Measurements from ENCODE around the gene CLEC12A. TPM values are rescaled to one million over a fixed set of nuclear protein-coding genes. Genes with fewer than 3 reads are reported as not detected.
A peak's percentile ranks its signal among the peaks of the same experiment; 100 is the strongest.

CLEC12A gene
- total RNA-seq (under 1 TPM in 1 of 2 experiments, not detected in 1; 0.22 TPM), polyA plus RNA-seq (not detected)

- POLR2A ChIA-PET (ENCODE audit: partially characterized antibody): no interaction called here
- DNase-seq: no peak
- Mint-ChIP-seq H3K27me3 (peaks cover 3 to 14% of the 10 kb centered on the region in 2 donors), H3K4me3 (no peak within 1 kb of the TSS), H3K27ac (no peak within 1 kb of the TSS), H3K9me3 (peaks cover 0 to 13% (median 6%) of the 10 kb centered on the region in 8 donors), H3K36me3 (no peaks in the 10 kb centered on the region), H3K4me1 (no peaks in the 10 kb centered on the region)
- no peaks in the 10 kb centered on the region for H3K36me3 ChIP-seq (ENCODE audit: insufficient read depth, low read length)
- intact Hi-C loops (cut with micrococcal nuclease): no loop called here
- H3K27me3 ChIP-seq (ENCODE audit: insufficient read depth, low read length): no peaks in the 10 kb centered on the region
- H3K9me3 ChIP-seq (ENCODE audit: control insufficient read depth in 1 of 2, low read length in 2 of 2): no peaks in the 10 kb centered on the region
- CTCF ChIA-PET (ENCODE audit: partially characterized antibody): no interaction called here
- H3K4me1 ChIP-seq (ENCODE audit: insufficient read depth, low read length): no peaks in the 10 kb centered on the region
- no peak within 1 kb of the TSS for H3K27ac ChIP-seq (ENCODE audit: low read depth, low read length)
- H3K4me3 ChIP-seq (ENCODE audit: low read length in 2 of 2): no peak within 1 kb of the TSS
Observed at GRCh38 chr12:9971181-9971580, at the start of gene CLEC12A. Gene CLEC12A, plus strand, starts transcription at chr12:9971409. Its CDS starts 188 bp downstream, at chr12:9971597.

GRCh38 chr12:9922429-9922828, 48.8 kb upstream of the CLEC12A start:
- H3K4me3 Mint-ChIP-seq: no peak overlapping the region
- CTCF ChIA-PET (ENCODE audit: partially characterized antibody): interaction anchor here (1.0 to 2.8 kb wide), 5 partner anchors 42 to 174 kb away, joined by 3 to 32 read pairs (median 5); no protein-coding TSS in a partner anchor
- POLR2A ChIA-PET (ENCODE audit: partially characterized antibody): no interaction called here
- Histone ChIP-seq H3K36me3 (ENCODE audit: insufficient read depth, low read length) (no peaks in the 10 kb centered on the region), H3K4me1 (ENCODE audit: insufficient read depth, low read length) (no peaks in the 10 kb centered on the region), H3K4me3 (ENCODE audit: low read length in 2 of 2) (no peak overlapping the region), H3K27ac (ENCODE audit: low read depth, low read length) (no peak overlapping the region), H3K27me3 (ENCODE audit: insufficient read depth, low read length) (no peaks in the 10 kb centered on the region), H3K9me3 (ENCODE audit: control insufficient read depth in 1 of 2, low read length in 2 of 2) (no peaks in the 10 kb centered on the region)
- H3K4me1 Mint-ChIP-seq: peaks cover 5 to 10% (median 7%) of the 10 kb centered on the region in 4 donors
- H3K36me3 Mint-ChIP-seq: no peaks in the 10 kb centered on the region
- H3K27ac Mint-ChIP-seq: no peak overlapping the region
- H3K27me3 Mint-ChIP-seq: peaks cover 0 to 6% of the 10 kb centered on the region in 2 donors
- H3K9me3 Mint-ChIP-seq: peaks cover 0 to 3% (median 0%) of the 10 kb centered on the region in 8 donors
- intact Hi-C loops (cut with micrococcal nuclease): no loop called here
- no peak for DNase-seq

GRCh38 chr12:9925705-9926393, 45.4 kb upstream of the CLEC12A start:
- no peaks in the 10 kb centered on the region for H3K36me3 ChIP-seq (ENCODE audit: insufficient read depth, low read length)
- Mint-ChIP-seq H3K4me1 (peaks cover 5 to 10% (median 5%) of the 10 kb centered on the region in 4 donors), H3K36me3 (no peaks in the 10 kb centered on the region), H3K4me3 (peak overlapping the region in 7 of 8 donors; percentile 51 to 86 (median 78)), H3K9me3 (peaks cover 0 to 3% (median 0%) of the 10 kb centered on the region in 8 donors), H3K27me3 (peaks cover 1 to 6% of the 10 kb centered on the region in 2 donors), H3K27ac (peak overlapping the region in 1 of 7 donors; percentile 81)
- no peaks in the 10 kb centered on the region for H3K27me3 ChIP-seq (ENCODE audit: insufficient read depth, low read length)
- ChIA-PET POLR2A (ENCODE audit: partially characterized antibody) (interaction anchor here (0.8 to 1.2 kb wide), 3 partner anchors 57 to 175 kb away, joined by 3 to 7 read pairs (median 6); partner anchors contain the start of gene CLEC2B), CTCF (ENCODE audit: partially characterized antibody) (interaction anchor here (0.8 to 6.7 kb wide), 11 partner anchors 8 to 214 kb away, joined by 3 to 116 read pairs (median 4); no protein-coding TSS in a partner anchor)
- H3K4me3 ChIP-seq (ENCODE audit: low read length in 2 of 2): peak overlapping the region in 1 of 2 donors; percentile 17
- H3K9me3 ChIP-seq (ENCODE audit: control insufficient read depth in 1 of 2, low read length in 2 of 2): no peaks in the 10 kb centered on the region
- no peak overlapping the region for H3K27ac ChIP-seq (ENCODE audit: low read depth, low read length)
- peak in 4 of 5 donors; percentile 46 to 50 (median 48) for DNase-seq
- intact Hi-C loops (cut with micrococcal nuclease): loop anchor here (1.0 kb wide), 4 partner anchors 57 to 176 kb away; partner anchors contain the start of gene CLEC2B
- no peaks in the 10 kb centered on the region for H3K4me1 ChIP-seq (ENCODE audit: insufficient read depth, low read length)

- Histone ChIP-seq H3K9me3 (ENCODE audit: control insufficient read depth in 1 of 2, low read length in 2 of 2) (no peaks in the 10 kb centered on the region), H3K27me3 (ENCODE audit: insufficient read depth, low read length) (no peaks in the 10 kb centered on the region), H3K36me3 (ENCODE audit: insufficient read depth, low read length) (no peaks in the 10 kb centered on the region), H3K4me1 (ENCODE audit: insufficient read depth, low read length) (no peaks in the 10 kb centered on the region), H3K27ac (ENCODE audit: low read depth, low read length) (no peak overlapping the region), H3K4me3 (ENCODE audit: low read length in 2 of 2) (no peak overlapping the region)
- intact Hi-C loops (cut with micrococcal nuclease): loop anchor here (1.0 kb wide), 3 partner anchors 58 to 129 kb away; partner anchors contain the start of gene CLEC2B
- no peak overlapping the region for H3K27ac Mint-ChIP-seq
- DNase-seq: no peak
- CTCF ChIA-PET (ENCODE audit: partially characterized antibody): interaction anchor here (0.9 to 6.7 kb wide), 10 partner anchors 9 to 213 kb away, joined by 3 to 116 read pairs (median 4); no protein-coding TSS in a partner anchor
- peaks cover 5 to 10% (median 5%) of the 10 kb centered on the region in 4 donors for H3K4me1 Mint-ChIP-seq
- peaks cover 0 to 3% (median 0%) of the 10 kb centered on the region in 8 donors for H3K9me3 Mint-ChIP-seq
- POLR2A ChIA-PET (ENCODE audit: partially characterized antibody): interaction anchor here (1.0 kb wide), 1 partner anchor 56 kb away, joined by 3 read pairs; no protein-coding TSS in a partner anchor
- peaks cover 1 to 6% of the 10 kb centered on the region in 2 donors for H3K27me3 Mint-ChIP-seq
- no peak overlapping the region for H3K4me3 Mint-ChIP-seq
- H3K36me3 Mint-ChIP-seq: no peaks in the 10 kb centered on the region
Observed at GRCh38 chr12:9926876-9927275, 44.3 kb upstream of the CLEC12A start.

GRCh38 chr12:9928607-9929006, 42.6 kb upstream of the CLEC12A start:
- Histone ChIP-seq H3K9me3 (ENCODE audit: control insufficient read depth in 1 of 2, low read length in 2 of 2) (no peaks in the 10 kb centered on the region), H3K4me1 (ENCODE audit: insufficient read depth, low read length) (no peaks in the 10 kb centered on the region), H3K27me3 (ENCODE audit: insufficient read depth, low read length) (no peaks in the 10 kb centered on the region), H3K27ac (ENCODE audit: low read depth, low read length) (no peak overlapping the region), H3K36me3 (ENCODE audit: insufficient read depth, low read length) (no peaks in the 10 kb centered on the region), H3K4me3 (ENCODE audit: low read length in 2 of 2) (no peak overlapping the region)
- intact Hi-C loops (cut with micrococcal nuclease): no loop called here
- ChIA-PET POLR2A (ENCODE audit: partially characterized antibody) (no interaction called here), CTCF (ENCODE audit: partially characterized antibody) (interaction anchor here (1.4 to 6.7 kb wide), 3 partner anchors 112 to 186 kb away, joined by 3 to 116 read pairs (median 52); no protein-coding TSS in a partner anchor)
- Mint-ChIP-seq H3K27ac (no peak overlapping the region), H3K27me3 (peaks cover 1 to 8% of the 10 kb centered on the region in 2 donors), H3K4me1 (peaks cover 0 to 5% (median 4%) of the 10 kb centered on the region in 4 donors), H3K9me3 (no peaks in the 10 kb centered on the region), H3K36me3 (no peaks in the 10 kb centered on the region), H3K4me3 (no peak overlapping the region)
- DNase-seq: no peak

GRCh38 chr12:9931245-9931644, 40.0 kb upstream of the CLEC12A start:
- no peaks in the 10 kb centered on the region for H3K27me3 ChIP-seq (ENCODE audit: insufficient read depth, low read length)
- no peaks in the 10 kb centered on the region for H3K4me1 ChIP-seq (ENCODE audit: insufficient read depth, low read length)
- Mint-ChIP-seq H3K4me1 (no peaks in the 10 kb centered on the region), H3K36me3 (no peaks in the 10 kb centered on the region), H3K9me3 (no peaks in the 10 kb centered on the region), H3K4me3 (no peak overlapping the region), H3K27ac (no peak overlapping the region), H3K27me3 (peaks cover 1 to 8% of the 10 kb centered on the region in 2 donors)
- H3K36me3 ChIP-seq (ENCODE audit: insufficient read depth, low read length): no peaks in the 10 kb centered on the region
- CTCF ChIA-PET (ENCODE audit: partially characterized antibody): interaction anchor here (1.5 kb wide), 1 partner anchor 117 kb away, joined by 9 read pairs; no protein-coding TSS in a partner anchor
- no peak overlapping the region for H3K27ac ChIP-seq (ENCODE audit: low read depth, low read length)
- intact Hi-C loops (cut with micrococcal nuclease): no loop called here
- no peak for DNase-seq
- H3K4me3 ChIP-seq (ENCODE audit: low read length in 2 of 2): no peak overlapping the region
- POLR2A ChIA-PET (ENCODE audit: partially characterized antibody): no interaction called here
- H3K9me3 ChIP-seq (ENCODE audit: control insufficient read depth in 1 of 2, low read length in 2 of 2): no peaks in the 10 kb centered on the region

- Mint-ChIP-seq H3K9me3 (no peaks in the 10 kb centered on the region), H3K4me3 (no peak within 1 kb of the TSS), H3K4me1 (no peaks in the 10 kb centered on the region), H3K36me3 (no peaks in the 10 kb centered on the region), H3K27me3 (peaks cover 1 to 8% of the 10 kb centered on the region in 2 donors), H3K27ac (no peak within 1 kb of the TSS)
- Histone ChIP-seq H3K4me3 (ENCODE audit: low read length in 2 of 2) (no peak within 1 kb of the TSS), H3K36me3 (ENCODE audit: insufficient read depth, low read length) (no peaks in the 10 kb centered on the region), H3K27me3 (ENCODE audit: insufficient read depth, low read length) (no peaks in the 10 kb centered on the region), H3K4me1 (ENCODE audit: insufficient read depth, low read length) (no peaks in the 10 kb centered on the region), H3K9me3 (ENCODE audit: control insufficient read depth in 1 of 2, low read length in 2 of 2) (no peaks in the 10 kb centered on the region), H3K27ac (ENCODE audit: low read depth, low read length) (no peak within 1 kb of the TSS)
- intact Hi-C loops (cut with micrococcal nuclease): no loop called here
- ChIA-PET POLR2A (ENCODE audit: partially characterized antibody) (no interaction called here), CTCF (ENCODE audit: partially characterized antibody) (interaction anchor here (1.5 kb wide), 1 partner anchor 118 kb away, joined by 9 read pairs; no protein-coding TSS in a partner anchor)
- DNase-seq: no peak
Observed at GRCh38 chr12:9932270-9932669, 38.9 kb upstream of the CLEC12A start, which contains the start of gene CLEC2A. Gene CLEC2A, minus strand, starts transcription at chr12:9932370. Its CDS starts 41 bp downstream, at chr12:9932329.
